CD8-positive, alpha-beta memory T cell (primary cell): Measurements from ENCODE around the gene TSHZ3. TPM values are rescaled to one million over a fixed set of nuclear protein-coding genes. Genes with fewer than 3 reads are reported as not detected.

Source experiments
- CTCF ChIA-PET: fragments of 350-600 bp; sonication (Branson Sonifier 250); formaldehyde crosslinking; loops from one replicate; lab custom pipeline; 2021; ENCODE audit warnings: antibody characterized with exemption; lab: Charles Lee
- POLR2A ChIA-PET: fragments of 350-600 bp; sonication (Branson Sonifier 250); formaldehyde crosslinking; loops from one replicate; lab custom pipeline; 2021; ENCODE audit warnings: antibody characterized with exemption; lab: Charles Lee
- DNase-seq, 5 donors: peaks; one replicate each; pipeline versions ENCODE4 v3.0.0 to v3.0.0-alpha.2; 2020 to 2022; ENCODE audit warnings: mixed read lengths in 1 of 5
- H3K27ac ChIP-seq: one replicate; pipeline ENCODE4 v1.7.0; 2013; ENCODE audit warnings: low read depth, mild to moderate bottlenecking, low read length, moderate library complexity
- H3K27me3 ChIP-seq: 2 replicates; pipeline ENCODE4 v1.7.0; 2013; ENCODE audit warnings: low read length, mild to moderate bottlenecking; ENCODE audit not compliant: insufficient read depth, poor library complexity, severe bottlenecking
- H3K36me3 ChIP-seq: 2 replicates; pipeline ENCODE4 v1.7.0; 2013; ENCODE audit warnings: mild to moderate bottlenecking, low read length, moderate library complexity; ENCODE audit not compliant: insufficient read depth
- H3K4me1 ChIP-seq: 2 replicates; pipeline ENCODE4 v1.7.0; 2013; ENCODE audit warnings: mild to moderate bottlenecking, low read length, moderate library complexity; ENCODE audit not compliant: insufficient read depth
- H3K4me3 ChIP-seq: 2 replicates; pipeline ENCODE4 v1.7.0; 2013; ENCODE audit warnings: mild to moderate bottlenecking, low read length
- H3K9me3 ChIP-seq: 2 replicates; pipeline ENCODE4 v1.7.0; 2013; ENCODE audit warnings: mild to moderate bottlenecking, low read length
- H3K27ac Mint-ChIP-seq, 8 donors: one replicate each; pipeline ENCODE4 v1.8.0; 2020 to 2021; ENCODE audit warnings: mixed read lengths in 8 of 8, mild to moderate bottlenecking in 6 of 8, inconsistent platforms in 3 of 8, moderate library complexity in 3 of 8
- H3K27me3 Mint-ChIP-seq, 2 donors: one replicate each; pipeline ENCODE4 v1.8.0; 2020 to 2021; ENCODE audit warnings: mixed read lengths in 2 of 2, mild to moderate bottlenecking in 1 of 2, moderate library complexity in 1 of 2
- H3K36me3 Mint-ChIP-seq, 3 donors: one replicate each; pipeline ENCODE4 v1.8.0; 2020 to 2021; ENCODE audit warnings: mixed read lengths in 3 of 3, inconsistent platforms in 1 of 3, mild to moderate bottlenecking in 1 of 3
- H3K4me1 Mint-ChIP-seq, 3 donors: one replicate each; pipeline ENCODE4 v1.8.0; 2020 to 2021; ENCODE audit warnings: mixed read lengths in 3 of 3, inconsistent platforms in 1 of 3, mild to moderate bottlenecking in 1 of 3
- H3K4me3 Mint-ChIP-seq, 7 donors: one replicate each; pipeline ENCODE4 v1.8.0; 2020 to 2021; ENCODE audit warnings: mixed read lengths in 7 of 7, mild to moderate bottlenecking in 6 of 7, moderate library complexity in 4 of 7, inconsistent platforms in 2 of 7
- H3K9me3 Mint-ChIP-seq, 5 donors: one replicate each; pipeline ENCODE4 v1.8.0; 2020 to 2022; ENCODE audit warnings: mixed read lengths in 5 of 5, mild to moderate bottlenecking in 3 of 5, moderate library complexity in 2 of 5, inconsistent platforms in 1 of 5
- polyA plus RNA-seq: library from polyadenylated mRNA; unstranded; fragments of 300-500 nt; fragmentation: Illumina TruSeq; gene quantifications from one replicate; pipeline ENCODE4 v1.2.3, GENCODE V29; 2021
- total RNA-seq, 2 experiments: library from RNA; stranded (reverse); gene quantifications; one replicate each; pipeline ENCODE4 v1.2.3, GENCODE V29; 2021

The TSHZ3 gene
- total and polyA plus RNA-seq, 3 experiments from 2014 or later: 0.35 to 1.1 (median 0.38) TPM

DNA sequence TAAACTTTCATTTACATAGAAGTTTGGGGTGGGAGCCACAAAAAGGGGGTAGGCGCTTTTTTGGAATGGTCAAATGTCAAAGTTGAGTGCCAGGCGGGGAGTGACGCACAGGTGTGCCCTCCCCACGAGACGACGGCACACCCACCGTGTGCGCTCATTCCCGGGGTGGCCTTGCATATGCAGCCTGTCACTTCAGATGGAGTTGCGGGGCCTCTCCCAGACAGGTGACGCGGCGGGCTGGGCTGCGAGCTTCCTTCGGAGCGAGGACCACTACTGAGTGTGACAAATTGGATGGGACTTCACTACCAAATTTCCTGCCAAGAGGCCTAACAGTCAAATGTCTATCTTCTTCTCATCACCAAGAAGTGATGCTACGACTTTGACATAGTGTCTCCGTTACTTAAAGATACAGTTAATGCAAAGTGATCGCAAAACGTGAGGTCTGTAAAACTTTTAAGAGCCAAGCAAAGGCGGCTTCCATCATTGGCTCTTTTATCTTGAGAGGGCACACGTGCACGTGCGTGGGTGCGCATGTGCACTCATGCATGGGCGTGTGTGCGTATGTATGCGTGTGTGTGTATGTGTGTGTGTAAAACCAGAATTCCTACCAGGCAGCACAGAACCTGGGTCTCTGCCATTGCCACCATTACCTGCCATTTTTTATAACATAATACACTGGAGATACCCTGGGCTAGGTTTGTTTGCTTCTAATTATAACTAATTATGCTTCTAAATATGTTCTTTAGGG, 43.1 kb downstream of the TSHZ3 start:
- Histone ChIP-seq H3K27ac (no peak overlapping the region), H3K27me3 (no peaks in the 10 kb centered on the region), H3K36me3 (no peaks in the 10 kb centered on the region), H3K4me3 (no peak overlapping the region), H3K9me3 (no peaks in the 10 kb centered on the region), H3K4me1 (no peaks in the 10 kb centered on the region)
- no peaks in the 10 kb centered on the region for H3K9me3 Mint-ChIP-seq
- H3K27ac Mint-ChIP-seq: no peak overlapping the region
- H3K4me3 Mint-ChIP-seq: no peak overlapping the region
- H3K27me3 Mint-ChIP-seq: peaks cover 2 to 24% of the 10 kb centered on the region in 2 donors
- ChIA-PET POLR2A (no interaction called here), CTCF (no interaction called here)
- H3K4me1 Mint-ChIP-seq: peaks cover 0 to 2% (median 0%) of the 10 kb centered on the region in 3 donors
- no peak for DNase-seq
- no peaks in the 10 kb centered on the region for H3K36me3 Mint-ChIP-seq

DNA sequence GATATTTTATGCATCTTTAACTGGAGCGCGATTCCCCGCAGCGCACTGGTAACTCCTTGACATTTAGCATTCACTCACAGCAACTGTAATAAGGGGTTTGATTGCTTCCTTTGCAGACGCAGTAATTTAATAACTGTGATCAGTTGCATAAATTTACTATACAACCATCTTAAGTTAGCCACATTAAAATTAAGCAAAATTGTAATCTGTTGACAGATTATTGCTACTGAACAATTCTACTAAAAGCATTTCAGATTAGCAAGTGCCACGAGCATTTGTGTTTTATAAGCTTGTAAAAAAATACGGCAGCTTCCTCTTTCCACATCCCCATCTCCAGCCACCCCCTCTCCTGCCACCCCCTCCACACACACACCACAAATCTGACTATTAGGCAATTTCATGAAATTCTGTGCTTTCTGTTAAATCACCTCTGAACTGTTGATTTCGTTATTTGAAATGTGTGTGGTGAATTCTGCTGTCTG, 44.4 kb downstream of the TSHZ3 start:
- Mint-ChIP-seq H3K4me3 (no peak overlapping the region), H3K9me3 (no peaks in the 10 kb centered on the region), H3K4me1 (peaks cover 0 to 2% (median 0%) of the 10 kb centered on the region in 3 donors), H3K27ac (no peak overlapping the region), H3K36me3 (no peaks in the 10 kb centered on the region), H3K27me3 (peaks cover 2 to 19% of the 10 kb centered on the region in 2 donors)
- Histone ChIP-seq H3K4me1 (no peaks in the 10 kb centered on the region), H3K4me3 (no peak overlapping the region), H3K27ac (no peak overlapping the region), H3K27me3 (no peaks in the 10 kb centered on the region), H3K9me3 (no peaks in the 10 kb centered on the region), H3K36me3 (no peaks in the 10 kb centered on the region)
- ChIA-PET POLR2A (no interaction called here), CTCF (no interaction called here)
- DNase-seq: no peak

DNA sequence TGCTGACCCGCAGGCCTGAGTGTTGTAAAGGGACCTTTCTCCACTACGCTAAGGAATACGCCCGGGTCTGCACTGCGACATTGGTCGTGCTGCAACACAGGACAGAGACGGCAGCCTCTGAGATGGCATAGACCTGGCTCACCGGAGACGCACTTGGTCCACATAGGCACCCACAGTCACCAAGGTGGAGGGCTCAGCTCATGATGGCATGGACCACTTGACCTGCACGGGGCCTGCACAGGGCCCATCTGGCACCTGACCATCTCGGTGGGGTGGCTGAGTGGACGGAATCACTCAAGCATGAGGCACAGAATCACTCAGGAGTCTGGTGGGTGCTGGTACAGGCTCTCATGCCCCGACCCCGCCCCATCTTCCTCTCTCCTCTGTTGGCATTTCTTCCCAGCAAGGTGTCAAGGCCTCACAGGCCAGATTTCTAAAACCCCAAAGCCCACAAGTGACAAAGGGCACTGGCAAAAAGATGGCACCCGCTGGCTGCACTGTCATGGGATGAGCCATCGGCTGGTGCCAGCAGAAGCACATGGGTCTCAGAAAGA, 45.9 kb downstream of the TSHZ3 start:
- H3K27me3 ChIP-seq: no peaks in the 10 kb centered on the region
- H3K9me3 ChIP-seq: no peaks in the 10 kb centered on the region
- ChIA-PET POLR2A (no interaction called here), CTCF (no interaction called here)
- H3K27ac ChIP-seq: no peak overlapping the region
- Mint-ChIP-seq H3K36me3 (no peaks in the 10 kb centered on the region), H3K27ac (no peak overlapping the region), H3K4me1 (peaks cover 0 to 2% (median 0%) of the 10 kb centered on the region in 3 donors), H3K4me3 (no peak overlapping the region), H3K9me3 (no peaks in the 10 kb centered on the region), H3K27me3 (peaks cover 7 to 11% of the 10 kb centered on the region in 2 donors)
- no peak for DNase-seq
- H3K4me3 ChIP-seq: no peak overlapping the region
- no peaks in the 10 kb centered on the region for H3K36me3 ChIP-seq
- H3K4me1 ChIP-seq: no peaks in the 10 kb centered on the region

DNA sequence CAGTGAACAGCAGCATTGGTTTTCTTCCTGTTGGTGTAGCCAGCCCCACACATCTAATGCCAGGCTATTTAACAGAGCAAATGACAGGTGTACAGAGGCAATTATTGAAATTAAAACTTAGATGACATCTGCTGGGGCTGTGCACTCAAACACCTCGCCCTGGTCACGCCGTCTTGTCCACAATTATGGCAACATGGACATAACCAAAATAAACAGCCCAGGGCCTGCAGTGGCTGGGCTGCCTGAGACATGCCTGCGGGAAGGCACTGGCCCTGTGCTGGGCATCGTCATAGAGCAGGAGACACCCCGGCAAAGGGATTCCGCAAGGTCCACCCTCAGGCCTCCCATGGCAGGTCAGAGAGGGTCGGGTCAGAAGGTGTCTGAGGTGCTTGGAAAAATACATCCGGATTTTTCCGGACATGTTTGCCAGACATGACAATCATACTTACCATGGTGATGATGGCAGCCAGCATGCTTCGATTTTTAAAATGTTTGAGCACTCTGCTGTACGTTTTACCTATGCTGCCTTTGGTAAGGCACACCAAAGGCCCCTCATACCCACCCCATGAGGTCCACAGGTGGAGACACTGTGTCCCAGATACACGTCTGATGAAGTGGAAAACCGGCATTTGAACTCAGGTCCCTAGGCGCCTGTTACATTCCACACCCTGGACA, 47.8 kb downstream of the TSHZ3 start:
- CTCF ChIA-PET: no interaction called here
- Histone ChIP-seq H3K36me3 (no peaks in the 10 kb centered on the region), H3K4me1 (no peaks in the 10 kb centered on the region), H3K4me3 (no peak overlapping the region), H3K9me3 (no peaks in the 10 kb centered on the region), H3K27me3 (no peaks in the 10 kb centered on the region), H3K27ac (no peak overlapping the region)
- peaks cover 0 to 2% (median 0%) of the 10 kb centered on the region in 3 donors for H3K4me1 Mint-ChIP-seq
- POLR2A ChIA-PET: no interaction called here
- H3K27ac Mint-ChIP-seq: peak overlapping the region in 1 of 8 donors; percentile 61
- no peaks in the 10 kb centered on the region for H3K9me3 Mint-ChIP-seq
- H3K4me3 Mint-ChIP-seq: no peak overlapping the region
- no peak for DNase-seq
- H3K36me3 Mint-ChIP-seq: peaks cover 0 to 1% (median 0%) of the 10 kb centered on the region in 3 donors
- peaks cover 9 to 12% of the 10 kb centered on the region in 2 donors for H3K27me3 Mint-ChIP-seq

DNA sequence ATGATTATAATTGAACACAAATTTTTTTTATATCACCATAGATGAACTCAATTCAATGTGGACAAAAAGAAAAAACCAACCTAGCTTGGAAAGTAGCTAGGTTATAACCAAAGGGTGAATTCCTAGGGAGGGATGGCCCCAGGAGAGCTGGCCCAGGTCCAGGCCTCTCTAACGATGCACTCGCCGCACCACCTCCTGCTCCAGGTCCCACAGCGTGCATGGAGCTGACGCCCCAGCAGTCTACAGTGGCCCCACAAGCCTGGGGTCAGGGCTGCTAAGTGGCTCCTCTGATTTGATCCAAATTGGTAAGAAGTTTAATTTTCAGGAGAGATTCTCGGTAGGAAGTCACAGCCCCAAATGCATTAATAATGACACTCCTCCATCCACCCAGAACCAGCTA, 48.8 kb downstream of the TSHZ3 start:
- Histone ChIP-seq H3K27ac (no peak overlapping the region), H3K4me1 (no peaks in the 10 kb centered on the region), H3K36me3 (no peaks in the 10 kb centered on the region), H3K4me3 (no peak overlapping the region), H3K9me3 (no peaks in the 10 kb centered on the region), H3K27me3 (no peaks in the 10 kb centered on the region)
- H3K4me3 Mint-ChIP-seq: no peak overlapping the region
- ChIA-PET POLR2A (no interaction called here), CTCF (no interaction called here)
- no peak for DNase-seq
- H3K27ac Mint-ChIP-seq: no peak overlapping the region
- no peaks in the 10 kb centered on the region for H3K9me3 Mint-ChIP-seq
- H3K4me1 Mint-ChIP-seq: peaks cover 0 to 2% (median 0%) of the 10 kb centered on the region in 3 donors
- H3K27me3 Mint-ChIP-seq: peaks cover 6 to 12% of the 10 kb centered on the region in 2 donors
- H3K36me3 Mint-ChIP-seq: peaks cover 0 to 1% (median 0%) of the 10 kb centered on the region in 3 donors

DNA sequence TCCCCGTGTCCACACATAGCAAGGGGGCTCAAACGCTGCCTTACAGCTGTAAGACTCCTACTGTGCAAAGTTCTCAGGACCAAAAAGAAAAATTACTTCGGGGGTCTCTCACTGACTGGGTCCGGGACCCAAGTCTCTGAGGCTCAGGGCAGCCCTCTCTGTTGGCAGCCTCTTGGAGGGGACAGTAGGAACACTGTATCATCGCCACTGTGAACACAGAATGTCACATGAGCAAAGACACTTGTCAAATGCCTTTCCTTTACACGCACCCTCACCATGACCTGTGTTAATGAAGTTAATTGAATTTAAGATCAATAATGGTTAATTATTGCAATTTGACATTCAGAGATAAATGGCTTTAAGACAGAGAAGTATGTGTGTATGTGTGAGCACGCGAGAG, 49.6 kb downstream of the TSHZ3 start:
- H3K27ac ChIP-seq: no peak overlapping the region
- no peaks in the 10 kb centered on the region for H3K4me1 ChIP-seq
- Mint-ChIP-seq H3K27me3 (peaks cover 6 to 12% of the 10 kb centered on the region in 2 donors), H3K9me3 (no peaks in the 10 kb centered on the region), H3K4me3 (no peak overlapping the region), H3K36me3 (peaks cover 0 to 1% (median 0%) of the 10 kb centered on the region in 3 donors), H3K4me1 (no peaks in the 10 kb centered on the region), H3K27ac (no peak overlapping the region)
- DNase-seq: no peak
- no peaks in the 10 kb centered on the region for H3K27me3 ChIP-seq
- no peak overlapping the region for H3K4me3 ChIP-seq
- no peaks in the 10 kb centered on the region for H3K36me3 ChIP-seq
- POLR2A ChIA-PET: no interaction called here
- no peaks in the 10 kb centered on the region for H3K9me3 ChIP-seq
- CTCF ChIA-PET: no interaction called here

DNA sequence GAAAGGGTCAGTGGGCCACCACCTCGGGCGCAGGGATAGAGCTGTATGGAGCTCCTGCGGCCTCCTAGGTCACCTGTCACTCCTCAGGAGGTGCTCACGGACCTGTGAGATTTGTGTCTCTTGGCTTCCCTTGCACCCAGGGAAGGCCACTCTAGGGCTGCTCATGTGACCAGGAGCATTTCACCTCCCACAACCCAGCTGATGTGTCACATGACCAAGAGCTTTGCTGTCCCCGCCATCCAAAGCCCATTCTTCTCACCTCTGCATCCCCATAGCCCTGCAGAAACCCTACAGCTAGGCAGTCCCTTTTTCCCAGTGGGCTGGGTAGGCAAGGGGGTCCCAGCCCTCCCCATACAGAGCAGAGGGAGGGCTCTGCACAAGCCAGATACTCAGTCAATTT, 51.2 kb downstream of the TSHZ3 start:
- Mint-ChIP-seq H3K9me3 (no peaks in the 10 kb centered on the region), H3K27me3 (peaks cover 6 to 10% of the 10 kb centered on the region in 2 donors), H3K27ac (no peak overlapping the region)

More for the DNA sequence above, 51.2 kb downstream of the TSHZ3 start:
- H3K4me1 ChIP-seq: no peaks in the 10 kb centered on the region
- no peaks in the 10 kb centered on the region for H3K36me3 ChIP-seq
- no peaks in the 10 kb centered on the region for H3K4me1 Mint-ChIP-seq
- ChIA-PET CTCF (no interaction called here), POLR2A (no interaction called here)
- no peaks in the 10 kb centered on the region for H3K27me3 ChIP-seq
- no peak overlapping the region for H3K4me3 Mint-ChIP-seq
- H3K9me3 ChIP-seq: no peaks in the 10 kb centered on the region
- DNase-seq: no peak
- H3K4me3 ChIP-seq: no peak overlapping the region
- H3K36me3 Mint-ChIP-seq: peaks cover 0 to 1% (median 0%) of the 10 kb centered on the region in 3 donors
- no peak overlapping the region for H3K27ac ChIP-seq
